RWPE1 (cell line): ENCODE data around the gene PRDM7.

Experiments
- CTCF ChIA-PET: fragments of 350-600 bp; sonication (Branson Sonifier 250); formaldehyde crosslinking; extraction: SDS; loops from one replicate; lab custom pipeline; 2021; lab: Yijun Ruan, JAX
- POLR2A ChIA-PET: fragments of 400-600 bp; formaldehyde crosslinking; extraction: SDS; loops from one replicate; lab custom pipeline; 2020; ENCODE audit warnings: antibody characterized with exemption; ENCODE audit not compliant: low non-redundant PET; lab: Yijun Ruan, JAX
- DNase-seq: peaks from one replicate; pipeline ENCODE4 v3.0.0; 2012; ENCODE audit warnings: low spot score
- H3K27ac ChIP-seq: fragments of 450-650 bp; 2 replicates; pipeline ENCODE4 v1.5.1; 2017
- CTCF ChIP-seq: fragments of 450-650 bp; conservative IDR thresholded peaks from 2 replicates; pipeline ENCODE4 v1.5.1; 2017; ENCODE audit warnings: low read depth, mild to moderate bottlenecking

PRDM7 gene

GRCh38 chr16:90031931-90032673, 45.0 kb downstream of the PRDM7 start:
- TF ChIP-seq CTCF = no peak
- ChIA-PET POLR2A (no interaction called here), CTCF (no interaction called here)
- no peak overlapping the region for H3K27ac ChIP-seq
- DNase-seq = no peak

- no peak for DNase-seq
- POLR2A ChIA-PET = no interaction called here
- TF ChIP-seq CTCF = no peak
- CTCF ChIA-PET = no interaction called here
- no peak overlapping the region for H3K27ac ChIP-seq
These were observed 45.8 kb downstream of the PRDM7 start for GRCh38 chr16:90031186-90031930.

GRCh38 chr16:90028985-90029384, 48.1 kb downstream of the PRDM7 start:
- TF ChIP-seq CTCF = no peak
- DNase-seq = no peak
- CTCF ChIA-PET = no interaction called here
- POLR2A ChIA-PET = no interaction called here
- H3K27ac ChIP-seq = 0 out of 2 replicates have a peak overlapping the region, but pooled peaks have one; percentile 1

- ChIA-PET POLR2A (no interaction called here), CTCF (no interaction called here)
- H3K27ac ChIP-seq = 0 out of 2 replicates have a peak overlapping the region, but pooled peaks have one; percentile 8
- TF ChIP-seq CTCF = no peak
- no peak for DNase-seq
These were observed 49.5 kb downstream of the PRDM7 start for GRCh38 chr16:90027611-90028010.

GRCh38 chr16:90026135-90026534, 51.0 kb downstream of the PRDM7 start:
- TF ChIP-seq CTCF = no peak
- ChIA-PET CTCF (interaction anchor here (0.7 kb wide), 1 partner anchor 77 kb away, joined by 5 read pairs; the partner anchor contains the start of gene DEF8), POLR2A (no interaction called here)
- no peak for DNase-seq
- H3K27ac ChIP-seq = no peak overlapping the region

- TF ChIP-seq CTCF = no peak
- peak overlapping the region; percentile 66 for H3K27ac ChIP-seq
- ChIA-PET POLR2A (interaction anchor here (1.1 kb wide), 1 partner anchor 50 kb away, joined by 4 read pairs; no protein-coding TSS in a partner anchor), CTCF (interaction anchor here (1.1 kb wide), 1 partner anchor 10 kb away, joined by 3 read pairs; no protein-coding TSS in a partner anchor)
- DNase-seq = no peak
These were observed 54.1 kb downstream of the PRDM7 start for GRCh38 chr16:90023078-90023447.
